Measurements from ENCODE around the gene RBM4B.

Gene RBM4B

DNA sequence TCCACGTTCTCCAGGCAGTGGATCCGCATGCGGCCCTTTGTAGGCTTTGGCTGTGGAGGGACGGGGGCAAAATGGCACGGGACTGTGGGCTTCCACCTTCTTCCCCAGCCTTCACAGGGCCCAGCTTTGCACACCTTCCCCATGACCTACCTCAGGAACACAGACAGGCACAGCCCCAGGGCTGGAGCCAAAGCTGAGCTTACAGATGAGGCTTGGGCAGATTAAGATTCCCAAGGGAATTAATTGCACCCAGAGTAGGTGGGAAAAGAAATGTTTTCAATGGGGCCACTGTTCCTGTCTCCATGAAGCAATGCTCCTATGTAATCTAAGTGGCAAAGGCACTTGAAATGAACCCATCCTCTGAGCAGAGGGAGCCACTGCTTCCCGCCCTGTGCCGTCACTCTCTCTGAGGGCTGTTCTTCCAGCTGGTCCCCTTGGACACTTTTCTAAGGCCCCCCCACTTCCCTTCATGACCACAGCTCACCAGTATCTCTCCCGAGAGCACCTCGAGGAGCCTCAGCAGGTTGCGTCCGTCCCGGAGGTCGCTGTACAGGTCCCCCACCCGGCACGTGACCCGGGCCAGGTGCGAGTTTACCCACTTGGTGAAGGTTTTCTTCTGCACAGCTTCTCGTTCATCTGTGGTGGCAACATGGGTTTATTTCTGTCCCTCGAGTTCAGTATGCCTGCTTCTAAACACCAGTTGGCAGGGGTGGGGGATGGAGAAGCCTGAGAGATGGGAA lies 37.8 kb upstream of the RBM4B start:
- H3K4me3 ChIP-seq (ENCODE audit: insufficient read length, low read depth), result no peak overlapping the region
- peaks cover 19% of the 10 kb centered on the region for H3K4me1 ChIP-seq (ENCODE audit: insufficient read depth, insufficient read length)
- no peak overlapping the region for H3K9ac ChIP-seq (ENCODE audit: insufficient read length, low read depth)
- DNase-seq (ENCODE audit: low read depth, low spot score), result no peak
- H3K27me3 ChIP-seq (ENCODE audit: insufficient read depth, insufficient read length), result no peaks in the 10 kb centered on the region
- H3K36me3 ChIP-seq (ENCODE audit: insufficient read depth, insufficient read length, low read length), result peaks cover 94% of the 10 kb centered on the region
- TF ChIP-seq YY1 (IDR thresholded peaks at IDR 0.05; ENCODE audit: insufficient read depth, insufficient read length), result no peak
- TF ChIP-seq SUZ12 (IDR thresholded peaks at IDR 0.05; ENCODE audit: extremely low read depth, insufficient read depth, insufficient read length), result no peak
- no peak for TF ChIP-seq ZNF274 (IDR thresholded peaks at IDR 0.05; ENCODE audit: low read depth, low read length)
- no peaks in the 10 kb centered on the region for H3K9me3 ChIP-seq (ENCODE audit: insufficient read depth, low read length)

DNA sequence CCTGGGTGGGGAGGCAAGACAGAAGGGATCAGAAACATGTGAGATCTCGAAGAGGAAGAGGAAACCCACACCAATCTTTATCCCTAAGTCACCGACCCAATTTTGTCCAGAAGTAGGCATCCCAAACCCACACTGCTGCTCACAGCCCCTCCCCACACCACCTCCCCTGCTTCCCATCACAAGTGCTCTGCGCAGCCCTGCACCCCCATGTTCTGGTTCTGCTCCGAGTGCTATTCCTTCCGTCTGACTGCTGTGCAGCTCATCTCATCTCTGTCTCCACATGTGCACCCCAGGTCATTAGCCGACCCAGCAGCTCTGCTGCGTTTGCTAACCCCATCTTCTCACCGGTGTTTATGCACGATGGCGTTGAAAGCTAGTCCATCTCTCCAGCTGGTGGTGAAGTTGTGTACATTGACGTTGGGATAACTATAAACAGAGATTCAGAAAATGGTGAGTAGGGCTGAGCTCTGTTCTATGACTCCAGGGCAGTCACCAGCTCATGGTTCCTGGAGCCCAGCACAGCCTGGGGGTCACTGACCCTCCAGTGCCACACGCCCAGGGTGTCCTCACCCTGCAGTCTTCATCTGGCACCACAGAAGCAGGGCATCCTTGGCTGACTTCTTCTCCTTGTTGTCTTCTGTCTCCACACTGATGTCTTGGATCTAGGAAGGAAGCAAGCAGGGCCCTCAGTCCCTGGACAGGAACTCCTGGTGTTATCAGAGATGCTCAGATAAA lies 36.2 kb upstream of the RBM4B start:
- Histone ChIP-seq H3K9ac (ENCODE audit: insufficient read length, low read depth) (no peak overlapping the region), H3K9me3 (ENCODE audit: insufficient read depth, low read length) (no peaks in the 10 kb centered on the region), H3K27me3 (ENCODE audit: insufficient read depth, insufficient read length) (no peaks in the 10 kb centered on the region), H3K4me1 (ENCODE audit: insufficient read depth, insufficient read length) (peaks cover 8% of the 10 kb centered on the region), H3K4me3 (ENCODE audit: insufficient read length, low read depth) (no peak overlapping the region), H3K36me3 (ENCODE audit: insufficient read depth, insufficient read length, low read length) (peaks cover 91% of the 10 kb centered on the region)
- no peak for DNase-seq (ENCODE audit: low read depth, low spot score)
- TF ChIP-seq SUZ12 (IDR thresholded peaks at IDR 0.05; ENCODE audit: extremely low read depth, insufficient read depth, insufficient read length), result no peak
- TF ChIP-seq YY1 (IDR thresholded peaks at IDR 0.05; ENCODE audit: insufficient read depth, insufficient read length), result no peak
- no peak for TF ChIP-seq ZNF274 (IDR thresholded peaks at IDR 0.05; ENCODE audit: low read depth, low read length)

DNA sequence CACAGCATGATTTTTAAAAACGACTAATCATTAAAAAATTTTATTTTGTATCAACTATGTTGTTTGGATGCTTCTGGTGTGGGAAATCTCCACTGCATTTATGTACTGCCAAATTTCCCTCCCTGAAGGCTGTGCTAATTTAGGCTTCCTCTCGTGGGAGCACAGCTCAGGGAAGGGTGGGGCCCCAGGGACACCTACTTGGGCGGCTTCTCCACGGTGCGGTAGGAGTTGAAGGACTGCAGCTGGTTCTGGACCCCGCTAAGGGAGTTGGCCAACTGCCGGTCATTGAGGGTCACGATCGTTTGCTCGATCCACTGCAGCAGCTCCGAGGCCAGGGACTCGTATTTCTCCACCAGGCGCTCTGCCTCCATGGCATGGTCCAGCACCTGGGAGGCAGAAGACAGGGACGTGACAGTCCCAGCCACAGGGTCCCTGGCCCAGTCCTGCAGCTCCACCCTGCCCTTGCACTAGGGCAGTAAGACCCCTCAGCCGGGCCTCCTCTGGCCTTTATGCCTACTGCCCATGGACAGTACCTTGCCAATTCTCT lies 32.8 kb upstream of the RBM4B start:
- Histone ChIP-seq H3K36me3 (ENCODE audit: insufficient read depth, insufficient read length, low read length) (peaks cover 92% of the 10 kb centered on the region), H3K9me3 (ENCODE audit: insufficient read depth, low read length) (no peaks in the 10 kb centered on the region), H3K4me1 (ENCODE audit: insufficient read depth, insufficient read length) (peaks cover 2% of the 10 kb centered on the region), H3K27me3 (ENCODE audit: insufficient read depth, insufficient read length) (no peaks in the 10 kb centered on the region), H3K9ac (ENCODE audit: insufficient read length, low read depth) (no peak overlapping the region), H3K4me3 (ENCODE audit: insufficient read length, low read depth) (no peak overlapping the region)
- TF ChIP-seq ZNF274 (IDR thresholded peaks at IDR 0.05; ENCODE audit: low read depth, low read length) (no peak), YY1 (IDR thresholded peaks at IDR 0.05; ENCODE audit: insufficient read depth, insufficient read length) (no peak), SUZ12 (IDR thresholded peaks at IDR 0.05; ENCODE audit: extremely low read depth, insufficient read depth, insufficient read length) (no peak)
- DNase-seq (ENCODE audit: low read depth, low spot score), result no peak

DNA sequence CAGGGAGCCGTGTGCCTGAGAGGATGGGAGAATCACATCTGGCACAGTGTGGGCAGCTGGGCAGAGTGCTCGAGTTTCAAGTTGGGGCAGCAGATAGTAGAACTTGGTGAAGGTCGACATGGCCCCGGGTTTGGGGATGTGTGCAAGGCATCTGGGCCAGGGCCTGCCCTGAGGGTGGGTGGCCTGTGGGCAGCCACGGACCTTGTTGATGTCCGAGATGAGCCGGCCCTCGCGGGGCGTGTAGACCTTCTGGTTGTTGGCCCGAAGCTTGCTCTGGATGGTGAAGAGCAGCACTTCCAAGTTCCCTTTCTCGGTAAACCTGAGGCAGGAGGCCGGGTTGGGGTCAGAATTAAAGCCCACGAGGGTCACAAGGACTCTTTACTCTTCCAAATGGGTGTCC lies 31.0 kb upstream of the RBM4B start:
- no peak overlapping the region for H3K4me3 ChIP-seq (ENCODE audit: insufficient read length, low read depth)
- TF ChIP-seq SUZ12 (IDR thresholded peaks at IDR 0.05; ENCODE audit: extremely low read depth, insufficient read depth, insufficient read length), result no peak
- no peak for TF ChIP-seq YY1 (IDR thresholded peaks at IDR 0.05; ENCODE audit: insufficient read depth, insufficient read length)
- TF ChIP-seq ZNF274 (IDR thresholded peaks at IDR 0.05; ENCODE audit: low read depth, low read length), result no peak
- H3K27me3 ChIP-seq (ENCODE audit: insufficient read depth, insufficient read length), result no peaks in the 10 kb centered on the region
- H3K4me1 ChIP-seq (ENCODE audit: insufficient read depth, insufficient read length), result peaks cover 13% of the 10 kb centered on the region
- no peak for DNase-seq (ENCODE audit: low read depth, low spot score)
- H3K9me3 ChIP-seq (ENCODE audit: insufficient read depth, low read length), result no peaks in the 10 kb centered on the region
- H3K9ac ChIP-seq (ENCODE audit: insufficient read length, low read depth), result no peak overlapping the region
- peaks cover 90% of the 10 kb centered on the region for H3K36me3 ChIP-seq (ENCODE audit: insufficient read depth, insufficient read length, low read length)

DNA sequence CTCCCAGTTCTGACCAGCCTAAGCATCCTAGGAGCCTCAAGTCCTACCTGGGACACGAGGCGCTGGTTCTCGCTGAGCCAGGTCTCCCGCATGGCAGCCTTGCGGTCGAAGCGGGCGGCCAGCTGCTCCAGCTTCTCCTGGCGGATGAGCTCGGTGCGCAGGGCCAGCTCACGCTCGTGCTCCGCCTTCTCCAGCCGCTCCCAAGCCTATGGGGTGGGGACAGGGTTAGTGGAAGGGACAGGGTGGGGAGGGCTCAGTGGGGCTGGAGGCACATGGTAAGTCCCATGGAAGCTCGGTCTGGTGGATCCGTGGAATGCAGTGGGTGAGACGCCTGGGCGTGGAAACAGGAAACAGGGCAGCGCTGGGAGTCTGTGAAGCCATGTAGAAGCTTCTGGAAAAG lies 30.4 kb upstream of the RBM4B start:
- no peaks in the 10 kb centered on the region for H3K27me3 ChIP-seq (ENCODE audit: insufficient read depth, insufficient read length)
- no peak overlapping the region for H3K9ac ChIP-seq (ENCODE audit: insufficient read length, low read depth)
- DNase-seq (ENCODE audit: low read depth, low spot score), result no peak
- no peaks in the 10 kb centered on the region for H3K9me3 ChIP-seq (ENCODE audit: insufficient read depth, low read length)
- peaks cover 13% of the 10 kb centered on the region for H3K4me1 ChIP-seq (ENCODE audit: insufficient read depth, insufficient read length)
- no peak overlapping the region for H3K4me3 ChIP-seq (ENCODE audit: insufficient read length, low read depth)
- TF ChIP-seq ZNF274 (IDR thresholded peaks at IDR 0.05; ENCODE audit: low read depth, low read length) (no peak), YY1 (IDR thresholded peaks at IDR 0.05; ENCODE audit: insufficient read depth, insufficient read length) (no peak), SUZ12 (IDR thresholded peaks at IDR 0.05; ENCODE audit: extremely low read depth, insufficient read depth, insufficient read length) (no peak)
- H3K36me3 ChIP-seq (ENCODE audit: insufficient read depth, insufficient read length, low read length), result peaks cover 83% of the 10 kb centered on the region

DNA sequence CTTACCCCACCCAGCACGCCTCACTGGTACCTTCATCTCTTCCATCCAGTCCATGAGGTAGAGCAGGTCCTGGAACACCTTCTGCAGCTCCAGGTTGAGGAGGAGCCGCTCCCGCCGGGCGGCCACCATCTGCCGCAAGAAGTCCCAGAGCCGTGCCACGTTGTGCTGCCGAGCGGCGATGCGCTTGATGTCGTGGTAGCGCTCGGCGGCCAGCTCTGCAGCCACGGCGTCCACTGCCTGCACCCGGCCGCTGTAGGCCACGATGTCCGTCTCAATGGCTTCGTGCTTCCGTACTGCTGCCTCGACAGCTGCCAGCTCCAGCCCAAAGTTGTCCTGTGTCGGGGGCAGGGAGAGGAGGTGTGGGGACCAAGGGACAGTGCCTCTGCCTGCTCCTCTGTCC lies 29.8 kb upstream of the RBM4B start:
- Histone ChIP-seq H3K4me3 (ENCODE audit: insufficient read length, low read depth) (no peak overlapping the region), H3K9ac (ENCODE audit: insufficient read length, low read depth) (no peak overlapping the region), H3K36me3 (ENCODE audit: insufficient read depth, insufficient read length, low read length) (peaks cover 78% of the 10 kb centered on the region), H3K4me1 (ENCODE audit: insufficient read depth, insufficient read length) (peaks cover 13% of the 10 kb centered on the region), H3K9me3 (ENCODE audit: insufficient read depth, low read length) (no peaks in the 10 kb centered on the region), H3K27me3 (ENCODE audit: insufficient read depth, insufficient read length) (no peaks in the 10 kb centered on the region)
- TF ChIP-seq SUZ12 (IDR thresholded peaks at IDR 0.05; ENCODE audit: extremely low read depth, insufficient read depth, insufficient read length) (no peak), YY1 (IDR thresholded peaks at IDR 0.05; ENCODE audit: insufficient read depth, insufficient read length) (no peak), ZNF274 (IDR thresholded peaks at IDR 0.05; ENCODE audit: low read depth, low read length) (no peak)
- no peak for DNase-seq (ENCODE audit: low read depth, low spot score)

DNA sequence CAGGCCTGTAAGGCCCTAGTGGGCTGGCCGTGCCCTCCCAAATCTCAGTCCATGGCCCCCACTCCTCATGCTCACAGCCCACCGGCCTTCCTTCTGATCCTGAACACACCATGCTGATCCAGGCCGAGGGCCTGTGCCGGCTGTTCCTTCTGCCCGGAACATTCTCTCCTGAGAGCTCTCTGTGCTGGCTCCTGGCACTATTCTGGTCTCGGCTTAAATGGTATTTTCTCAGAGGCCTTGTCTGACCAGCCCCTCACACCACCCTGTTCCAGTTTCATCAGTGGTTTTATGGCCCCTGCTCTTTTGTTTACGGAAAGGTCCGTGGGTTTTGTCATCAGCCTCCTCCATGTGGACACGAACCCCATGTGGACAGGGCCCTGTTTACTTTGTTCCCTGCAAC lies 29.3 kb upstream of the RBM4B start:
- TF ChIP-seq SUZ12 (IDR thresholded peaks at IDR 0.05; ENCODE audit: extremely low read depth, insufficient read depth, insufficient read length) (no peak), ZNF274 (IDR thresholded peaks at IDR 0.05; ENCODE audit: low read depth, low read length) (no peak), YY1 (IDR thresholded peaks at IDR 0.05; ENCODE audit: insufficient read depth, insufficient read length) (no peak)
- H3K4me1 ChIP-seq (ENCODE audit: insufficient read depth, insufficient read length), result peaks cover 13% of the 10 kb centered on the region
- no peaks in the 10 kb centered on the region for H3K27me3 ChIP-seq (ENCODE audit: insufficient read depth, insufficient read length)
- H3K4me3 ChIP-seq (ENCODE audit: insufficient read length, low read depth), result no peak overlapping the region
- H3K36me3 ChIP-seq (ENCODE audit: insufficient read depth, insufficient read length, low read length), result peaks cover 79% of the 10 kb centered on the region
- no peak for DNase-seq (ENCODE audit: low read depth, low spot score)
- no peaks in the 10 kb centered on the region for H3K9me3 ChIP-seq (ENCODE audit: insufficient read depth, low read length)
- no peak overlapping the region for H3K9ac ChIP-seq (ENCODE audit: insufficient read length, low read depth)
